GM19463 (cell line): ENCODE measurements around the gene TPH2.

ENCODE experiments used
- ATAC-seq: cut with Tn5 transposase; IDR thresholded peaks from one replicate; pipeline ENCODE4 v1.9.1; 2021; ENCODE audit warnings: mild to moderate bottlenecking, moderate library complexity; ENCODE audit not compliant: unreplicated experiment

The TPH2 gene

DNA sequence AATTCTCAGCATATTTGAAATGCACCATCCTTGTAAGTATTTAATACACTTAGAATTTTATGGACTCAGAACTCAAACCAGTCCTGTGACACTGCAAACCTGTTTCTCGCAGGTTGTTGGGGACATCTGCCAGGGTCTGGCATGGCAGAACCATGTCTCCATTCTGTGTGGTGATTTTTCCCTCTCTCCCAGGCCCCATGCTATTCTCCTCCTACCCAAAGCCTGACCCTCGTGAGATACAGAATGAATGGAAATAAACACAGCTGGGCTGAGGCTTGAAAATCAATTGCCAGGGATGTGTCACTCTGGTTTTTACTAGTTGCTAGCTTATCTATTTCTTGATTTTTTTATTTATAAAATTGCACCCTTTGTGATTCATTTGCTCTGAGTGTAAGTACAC lies 19.8 kb downstream of the TPH2 start:
- ATAC-seq: no peak

DNA sequence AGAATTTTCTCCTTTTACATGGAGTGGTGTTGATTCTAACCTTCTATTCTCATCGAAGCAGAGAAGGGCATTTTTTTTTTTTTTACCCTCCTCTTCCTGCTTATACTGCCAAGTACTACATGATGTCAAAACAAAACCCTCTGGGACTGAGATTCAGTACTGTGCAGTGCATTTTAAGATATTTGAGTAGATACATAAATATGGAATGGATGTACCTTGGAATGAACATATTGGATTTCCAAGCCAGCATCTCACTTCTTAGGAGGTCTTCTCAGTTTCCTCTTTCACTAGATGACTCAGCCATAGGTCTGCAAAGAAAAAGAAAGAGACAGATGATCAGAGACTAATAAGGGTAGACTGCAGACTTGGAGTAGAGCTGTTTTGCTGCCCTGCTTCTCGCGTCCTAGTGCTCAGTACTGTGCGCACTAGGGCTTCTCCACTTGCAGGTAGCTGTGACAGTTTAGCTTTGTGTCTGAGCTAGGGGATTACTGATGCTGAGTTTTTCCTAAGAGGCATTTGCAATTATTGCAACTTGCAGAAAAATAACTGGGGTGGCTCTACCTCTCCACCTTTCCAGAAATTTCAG lies 20.4 kb downstream of the TPH2 start:
- ATAC-seq: no peak

GRCh38 chr12:71967211-71967610 lies 28.6 kb downstream of the TPH2 start:
- ATAC-seq: no peak

DNA sequence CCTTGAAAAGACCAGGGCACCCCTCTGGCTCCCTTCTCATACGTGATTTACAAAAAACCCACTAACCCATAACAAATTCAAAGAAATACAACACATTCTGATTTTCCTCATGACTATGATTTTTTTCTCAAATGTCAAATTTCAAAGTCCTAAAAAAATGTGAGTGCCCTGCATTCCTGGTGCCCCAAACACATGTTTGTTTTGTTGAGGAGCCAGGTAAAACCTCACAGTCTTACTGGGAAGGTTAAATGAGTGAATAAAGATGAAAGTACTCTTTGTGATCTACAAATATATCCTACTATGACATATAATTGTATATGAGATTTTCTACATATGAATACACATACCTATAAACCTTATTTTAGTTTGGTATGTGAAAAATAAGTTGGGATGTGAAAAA lies 30.7 kb downstream of the TPH2 start:
- no peak for ATAC-seq

- no peak for ATAC-seq
Observed at GRCh38 chr12:71970031-71970430, 31.4 kb downstream of the TPH2 start.

GRCh38 chr12:71972441-71973074 lies 33.9 kb downstream of the TPH2 start:
- ATAC-seq: no peak

GRCh38 chr12:71973687-71974086 lies 35.0 kb downstream of the TPH2 start:
- no peak for ATAC-seq

- ATAC-seq: no peak
Observed at GRCh38 chr12:71980538-71980937, 41.9 kb downstream of the TPH2 start.

DNA sequence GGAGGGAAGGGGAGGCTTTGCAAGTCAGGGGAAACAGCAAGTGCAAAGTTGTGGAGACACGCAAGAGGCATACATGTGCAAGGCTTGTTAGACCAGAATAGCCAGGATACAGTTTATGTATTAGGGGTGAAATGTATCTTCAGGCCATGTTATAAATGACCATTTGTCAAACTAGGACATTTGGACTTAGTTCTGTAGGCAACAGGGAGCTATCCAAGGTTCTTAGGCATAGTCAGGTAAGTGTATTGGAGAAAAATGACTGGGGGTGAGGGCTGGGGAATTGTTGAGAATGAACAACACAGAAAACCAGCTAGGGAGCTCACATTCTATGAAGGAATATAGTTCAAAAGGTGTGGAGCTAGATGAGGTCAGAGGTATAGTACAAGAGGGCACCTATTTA lies 42.5 kb downstream of the TPH2 start:
- ATAC-seq: no peak

GRCh38 chr12:71994715-71995114 lies 56.1 kb downstream of the TPH2 start:
- ATAC-seq: no peak

DNA sequence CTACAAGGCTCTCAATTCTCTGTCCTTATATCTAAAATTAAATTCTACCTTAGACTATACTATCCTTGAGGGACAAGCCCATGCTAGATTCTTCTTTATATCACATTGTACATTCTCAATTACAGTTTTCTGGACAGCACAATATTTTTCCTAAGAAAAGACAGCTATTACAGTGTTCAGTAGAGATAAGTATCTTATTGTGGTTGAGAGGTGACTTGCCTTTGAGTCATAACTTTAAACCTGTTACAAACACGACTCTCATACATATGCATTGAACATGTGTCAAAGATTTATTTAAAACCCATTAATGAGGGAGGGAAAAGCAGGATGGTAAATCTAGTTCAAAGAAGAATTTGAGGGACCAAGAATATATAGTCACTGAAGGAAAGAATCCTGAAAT lies 61.1 kb downstream of the TPH2 start:
- no peak for ATAC-seq

DNA sequence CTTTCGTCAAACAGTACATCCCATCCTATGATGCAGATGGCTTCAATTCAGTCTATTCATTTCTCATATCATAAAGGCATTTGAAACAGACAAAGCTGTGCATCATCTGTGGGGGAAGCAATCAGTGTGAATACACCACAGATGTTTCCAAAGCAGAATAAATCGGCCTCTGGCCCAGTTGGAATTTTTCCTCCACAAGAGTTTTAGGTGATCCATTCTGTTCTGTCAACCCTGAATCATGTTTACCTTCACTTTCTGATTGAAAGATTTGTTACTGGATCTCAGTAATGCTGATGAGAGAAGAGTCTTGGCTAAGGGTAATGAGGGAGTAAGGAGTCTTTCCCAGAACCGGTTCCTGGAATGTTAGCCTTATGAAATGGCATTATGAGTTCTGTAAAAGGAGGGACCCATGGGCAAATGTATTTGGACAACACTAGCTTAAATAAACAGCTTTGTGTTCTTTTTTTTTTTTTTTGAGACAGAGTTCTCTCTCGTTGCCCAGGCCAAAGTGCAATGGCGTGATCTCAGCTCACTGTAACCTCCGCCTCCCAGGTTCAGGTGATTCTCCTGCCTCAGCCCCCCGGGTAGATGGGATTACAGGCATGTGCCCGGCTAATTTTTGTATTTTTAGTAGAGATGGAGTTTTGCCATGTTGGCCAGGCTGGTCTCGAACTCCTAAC lies 62.5 kb downstream of the TPH2 start:
- ATAC-seq: no peak

DNA sequence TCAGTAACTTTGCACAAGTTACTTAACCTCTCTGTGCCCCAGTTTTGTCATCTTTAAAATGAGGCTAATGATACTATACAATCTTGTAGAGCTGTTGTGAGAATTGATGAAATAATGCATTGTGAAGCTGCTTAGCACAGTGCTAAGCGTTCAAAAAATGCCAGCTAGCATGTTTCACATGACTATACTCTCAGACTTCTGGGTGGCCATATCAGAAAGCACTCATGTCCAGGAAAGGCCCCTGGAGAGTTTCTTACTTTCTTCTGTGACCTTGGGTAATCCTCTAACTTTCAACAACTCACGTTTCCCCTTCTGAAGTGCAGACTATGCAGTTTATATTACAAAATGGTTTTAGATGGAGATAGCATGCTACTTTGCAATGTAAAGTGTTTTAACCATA lies 68.1 kb downstream of the TPH2 start:
- no peak for ATAC-seq

DNA sequence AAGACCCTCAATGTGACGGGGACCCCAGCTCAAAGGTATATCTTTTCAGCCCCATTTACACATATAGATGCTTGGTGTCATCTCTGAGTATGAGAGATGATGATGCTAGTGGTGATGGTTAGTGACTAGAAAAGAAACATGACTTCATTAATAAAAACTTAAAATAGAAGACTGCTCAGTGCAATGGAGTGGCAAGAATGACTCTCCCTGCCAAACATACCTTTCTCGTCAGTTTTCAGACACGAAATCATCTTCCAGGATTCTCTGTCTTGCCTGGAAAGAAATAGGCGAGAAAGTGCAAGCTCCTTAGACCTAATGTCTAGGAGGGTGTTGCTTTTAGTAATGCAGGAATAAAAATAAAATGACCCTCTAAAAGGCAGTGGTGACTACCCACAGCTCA lies 71.7 kb downstream of the TPH2 start:
- ATAC-seq: no peak

DNA sequence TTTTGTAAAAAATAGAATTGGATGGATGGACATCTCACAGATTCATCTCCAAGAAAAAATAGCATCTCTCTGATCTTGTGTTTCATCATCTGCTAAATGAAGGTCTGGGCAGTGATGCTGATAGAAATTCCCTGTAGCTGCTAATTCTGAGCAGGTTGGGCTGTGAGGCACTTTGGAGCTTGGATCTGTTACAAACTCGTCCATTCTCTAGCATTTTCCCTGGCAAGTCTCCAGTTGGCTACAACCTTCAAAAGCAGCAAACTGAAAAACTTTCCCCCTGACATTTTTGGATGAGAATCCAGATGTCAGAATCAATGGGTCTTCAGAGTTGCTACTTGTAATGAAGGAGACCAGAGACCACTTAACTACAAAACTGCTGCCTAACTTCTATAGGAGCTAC lies 72.7 kb downstream of the TPH2 start:
- no peak for ATAC-seq

DNA sequence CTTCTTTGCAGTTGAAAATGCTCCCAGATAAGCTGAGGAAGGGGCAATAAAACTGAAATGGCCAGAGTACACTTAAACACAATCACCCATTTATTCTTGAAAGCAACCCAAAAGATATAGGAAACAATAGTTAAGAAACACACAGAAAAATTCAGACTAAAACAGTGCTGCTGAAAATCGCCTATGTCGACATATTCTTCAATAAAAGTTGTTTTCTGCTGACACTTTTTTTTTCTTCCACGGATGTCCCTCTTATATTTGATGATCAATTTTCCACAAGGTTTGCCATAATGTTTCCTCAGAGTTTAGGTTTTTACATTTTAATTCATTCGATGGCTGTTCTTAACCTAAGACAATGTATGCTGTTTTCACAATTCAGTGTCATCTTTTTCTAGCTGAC lies 74.2 kb downstream of the TPH2 start:
- no peak for ATAC-seq

DNA sequence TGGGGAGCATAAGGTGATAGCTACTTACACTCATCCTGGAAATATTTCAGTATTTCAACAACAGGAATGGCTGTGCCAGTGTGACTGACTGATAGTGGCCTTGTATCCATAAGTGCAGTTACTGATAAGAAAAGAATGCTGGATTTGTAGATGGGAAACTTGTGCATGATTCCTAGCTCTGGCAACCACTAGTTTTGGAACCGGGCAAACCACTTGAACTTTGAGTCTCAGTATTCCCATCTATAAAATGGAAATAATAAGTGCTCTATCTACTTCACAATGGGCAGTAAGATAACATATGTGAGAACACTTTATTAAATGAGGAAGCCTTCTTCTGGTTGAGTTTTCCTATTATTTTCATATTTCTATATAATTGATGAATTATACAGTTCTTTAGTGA lies 77.2 kb downstream of the TPH2 start:
- ATAC-seq: no peak

- ATAC-seq: peak; percentile 98
Observed at GRCh38 chr12:72017054-72017651, 78.5 kb downstream of the TPH2 start.

DNA sequence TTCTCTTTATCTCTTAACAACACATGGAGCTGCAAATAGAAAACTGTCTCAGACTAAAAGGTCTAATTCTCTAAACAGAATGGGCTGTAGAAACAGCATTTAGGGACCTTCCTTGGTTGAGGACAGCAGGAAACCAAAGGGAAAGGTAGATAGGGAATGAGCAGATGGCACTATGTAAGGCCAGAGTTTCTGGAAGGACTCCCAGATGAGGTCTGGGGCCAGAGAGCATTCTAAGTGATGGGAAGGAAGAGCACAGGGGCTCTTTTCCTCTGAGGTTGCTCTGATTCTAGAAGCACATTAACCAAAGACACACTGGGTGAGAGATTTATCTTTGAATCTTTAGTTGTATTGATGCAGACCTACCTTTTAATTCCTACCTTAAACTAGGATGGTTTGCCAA lies 79.4 kb downstream of the TPH2 start:
- no peak for ATAC-seq

DNA sequence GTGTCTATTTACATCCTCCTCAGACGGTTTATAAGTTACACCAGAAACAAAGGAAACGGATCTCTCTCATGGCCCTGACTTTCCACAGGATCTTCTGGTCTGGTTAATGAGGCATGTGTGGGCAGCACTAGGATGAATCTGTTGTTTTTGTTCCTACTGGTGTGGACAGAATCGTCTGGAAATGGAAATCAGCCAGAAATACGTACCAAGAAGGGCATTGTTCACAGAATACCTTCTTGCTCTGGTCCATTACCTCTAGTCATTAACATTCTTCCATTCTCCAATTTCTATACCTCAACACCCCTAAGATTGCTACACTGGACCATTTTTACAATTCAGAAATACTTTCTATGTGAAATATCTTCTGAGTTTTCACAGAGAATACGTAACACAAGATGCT lies 86.0 kb downstream of the TPH2 start:
- ATAC-seq: no peak

DNA sequence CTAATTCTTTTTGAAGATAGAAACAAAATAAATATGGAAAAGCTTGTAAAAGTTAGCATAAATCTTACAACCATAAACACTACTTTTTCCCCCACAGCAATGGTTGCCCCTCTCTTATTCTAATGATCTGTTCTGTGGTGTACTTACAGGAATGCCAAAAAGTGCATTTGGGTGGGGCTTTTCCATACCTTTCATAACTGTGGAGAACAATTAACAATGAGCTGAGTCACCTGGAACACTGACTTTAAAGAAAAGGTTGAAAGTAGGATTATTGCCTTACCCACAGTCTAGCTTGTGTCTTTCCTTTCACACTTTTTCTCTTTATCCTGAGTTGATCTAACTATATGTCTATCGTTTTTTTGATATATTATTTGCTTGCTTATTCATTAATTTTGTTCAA lies 86.9 kb downstream of the TPH2 start:
- ATAC-seq: no peak

DNA sequence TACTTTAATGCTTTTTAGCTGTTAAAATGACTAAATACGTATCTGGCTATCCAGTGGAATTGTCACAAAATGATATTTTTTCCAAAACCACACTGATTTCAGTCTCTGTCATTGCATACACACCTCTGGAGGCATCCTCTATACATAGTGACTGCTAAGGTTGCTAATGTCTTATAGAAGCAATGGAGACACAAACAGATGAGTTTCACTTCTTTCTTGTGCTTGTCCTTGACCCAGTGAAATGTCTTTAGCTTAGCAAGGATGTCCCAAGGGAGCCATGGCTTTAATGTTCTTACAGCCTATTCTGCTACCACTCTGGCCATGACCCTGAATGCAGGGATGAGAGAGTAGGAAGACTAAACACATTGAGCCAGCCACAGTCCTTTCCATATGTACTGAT lies 90.3 kb downstream of the TPH2 start:
- ATAC-seq: no peak
